GM12874 (cell line): ENCODE measurements around the gene IFI30.

ENCODE experiments used
- TF ChIP-seq, protein P1 (sequence below): IDR thresholded peaks from 2 replicates; pipeline ENCODE4 v1.5.1; 2011; ENCODE audit warnings: low read depth, mild to moderate bottlenecking, control low read depth, low read length, moderate library complexity; ENCODE audit not compliant: insufficient read depth

Gene IFI30

DNA sequence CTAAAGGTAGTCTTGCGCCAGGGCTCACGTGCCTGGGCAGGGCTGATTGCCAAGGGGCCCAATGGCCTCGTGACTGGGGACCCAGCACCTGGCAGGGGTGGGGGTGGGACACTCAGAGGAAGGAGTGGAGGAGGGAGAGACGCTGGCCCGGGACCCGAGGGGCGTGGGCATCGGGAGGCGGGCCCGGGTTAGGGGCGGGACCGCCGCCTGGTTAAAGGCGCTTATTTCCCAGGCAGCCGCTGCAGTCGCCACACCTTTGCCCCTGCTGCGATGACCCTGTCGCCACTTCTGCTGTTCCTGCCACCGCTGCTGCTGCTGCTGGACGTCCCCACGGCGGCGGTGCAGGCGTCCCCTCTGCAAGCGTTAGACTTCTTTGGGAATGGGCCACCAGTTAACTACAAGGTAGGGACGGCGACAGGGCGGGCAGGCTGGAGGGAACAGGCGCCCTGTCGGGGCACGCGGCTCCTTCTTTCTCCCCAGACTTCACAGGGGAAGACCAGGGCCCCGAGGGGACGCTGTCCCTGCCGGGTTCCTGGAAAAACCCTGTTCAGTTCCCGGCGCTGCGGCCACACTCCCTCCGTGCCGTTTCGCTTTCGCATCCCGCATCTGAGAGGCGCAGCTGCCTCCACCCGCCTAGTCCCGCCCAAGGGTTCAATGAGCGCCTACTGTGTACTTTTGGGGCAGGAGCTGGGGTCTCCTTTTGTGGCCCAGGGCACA lies at the start of gene IFI30:
TSS of gene IFI30 (plus strand) at position 242 of the 717 bp plus-strand sequence. CDS start at position 271, 29 bp downstream.
- TF ChIP-seq, protein P1, sequence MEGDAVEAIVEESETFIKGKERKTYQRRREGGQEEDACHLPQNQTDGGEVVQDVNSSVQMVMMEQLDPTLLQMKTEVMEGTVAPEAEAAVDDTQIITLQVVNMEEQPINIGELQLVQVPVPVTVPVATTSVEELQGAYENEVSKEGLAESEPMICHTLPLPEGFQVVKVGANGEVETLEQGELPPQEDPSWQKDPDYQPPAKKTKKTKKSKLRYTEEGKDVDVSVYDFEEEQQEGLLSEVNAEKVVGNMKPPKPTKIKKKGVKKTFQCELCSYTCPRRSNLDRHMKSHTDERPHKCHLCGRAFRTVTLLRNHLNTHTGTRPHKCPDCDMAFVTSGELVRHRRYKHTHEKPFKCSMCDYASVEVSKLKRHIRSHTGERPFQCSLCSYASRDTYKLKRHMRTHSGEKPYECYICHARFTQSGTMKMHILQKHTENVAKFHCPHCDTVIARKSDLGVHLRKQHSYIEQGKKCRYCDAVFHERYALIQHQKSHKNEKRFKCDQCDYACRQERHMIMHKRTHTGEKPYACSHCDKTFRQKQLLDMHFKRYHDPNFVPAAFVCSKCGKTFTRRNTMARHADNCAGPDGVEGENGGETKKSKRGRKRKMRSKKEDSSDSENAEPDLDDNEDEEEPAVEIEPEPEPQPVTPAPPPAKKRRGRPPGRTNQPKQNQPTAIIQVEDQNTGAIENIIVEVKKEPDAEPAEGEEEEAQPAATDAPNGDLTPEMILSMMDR = no peak

DNA sequence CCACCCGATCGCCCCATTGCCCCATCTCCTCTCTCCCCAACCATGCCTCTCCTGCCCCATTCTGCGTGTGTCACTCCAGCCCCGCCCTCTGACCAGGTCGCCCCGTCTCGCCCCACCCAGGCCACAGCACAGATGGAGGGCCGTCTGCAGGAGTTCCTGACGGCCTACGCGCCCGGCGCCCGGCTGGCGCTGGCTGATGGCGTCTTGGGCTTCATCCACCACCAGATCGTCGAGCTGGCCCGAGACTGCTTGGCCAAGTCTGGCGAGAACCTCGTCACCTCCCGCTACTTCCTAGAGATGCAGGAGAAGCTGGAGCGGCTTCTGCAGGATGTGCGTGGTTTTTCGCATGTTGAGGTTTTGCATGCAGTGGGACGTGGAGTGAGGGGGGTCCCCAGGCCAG lies 49.8 kb upstream of the IFI30 start:
- TF ChIP-seq, protein P1 = no peak

DNA sequence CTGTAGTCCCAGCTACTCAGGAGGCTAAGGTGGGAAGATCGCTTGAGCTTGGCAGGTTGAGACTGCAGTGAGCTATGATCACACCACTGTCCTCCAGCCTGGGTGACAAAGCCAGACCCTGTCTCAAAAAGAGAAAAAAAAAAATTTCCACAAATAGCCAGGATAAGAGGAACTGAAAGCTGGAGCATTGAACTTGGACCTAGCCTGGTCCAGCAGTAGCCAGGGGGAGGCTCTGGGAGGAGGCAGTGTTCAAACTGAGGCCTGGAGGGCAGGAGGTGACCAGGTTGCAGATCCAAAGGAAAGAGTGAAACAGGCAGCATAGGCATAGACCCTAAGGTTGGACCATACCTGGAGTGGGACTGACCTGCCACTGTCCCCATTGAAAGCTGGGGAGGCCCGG lies 47.5 kb upstream of the IFI30 start:
- TF ChIP-seq, protein P1 = no peak

DNA sequence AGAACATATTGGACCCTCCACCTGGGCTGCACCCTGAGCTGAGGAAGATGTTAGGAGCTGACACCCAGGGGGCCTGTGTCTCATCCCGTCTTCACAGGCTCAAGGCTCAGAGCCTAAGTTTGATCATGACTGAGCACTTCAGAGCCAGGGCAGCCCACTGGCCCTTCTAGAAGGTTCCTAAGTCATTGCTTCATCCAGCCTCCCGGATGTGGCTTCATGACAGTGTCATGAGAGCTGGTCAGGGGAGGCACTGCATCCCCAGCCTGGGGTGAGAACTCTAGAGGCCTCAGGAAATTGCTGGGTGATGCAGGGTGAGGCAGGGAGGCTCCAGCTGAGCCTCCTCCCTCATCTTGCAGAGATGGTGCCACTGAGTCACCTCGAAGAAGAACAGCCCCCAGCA lies 45.6 kb upstream of the IFI30 start:
- TF ChIP-seq, protein P1 = no peak

DNA sequence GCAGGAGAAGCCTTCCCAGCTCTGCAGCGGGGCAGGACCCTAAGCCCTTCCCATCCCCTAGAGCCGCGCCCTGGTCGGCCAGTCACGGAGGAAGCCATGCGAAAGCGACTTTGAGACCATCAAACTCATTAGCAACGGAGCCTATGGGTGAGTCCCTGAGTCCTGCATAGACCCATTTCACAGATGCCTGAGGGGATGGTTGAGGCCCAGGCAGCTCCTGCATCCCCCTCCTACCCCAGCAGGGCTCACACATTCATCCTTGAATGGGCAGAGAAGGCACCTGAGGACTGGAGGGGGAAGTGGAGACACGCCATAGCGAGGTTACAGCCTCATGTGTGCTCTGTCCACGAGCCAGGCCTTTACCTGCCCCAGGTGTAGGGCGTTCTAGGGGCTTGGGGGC lies 44.8 kb upstream of the IFI30 start:
- TF ChIP-seq, protein P1 = no peak

DNA sequence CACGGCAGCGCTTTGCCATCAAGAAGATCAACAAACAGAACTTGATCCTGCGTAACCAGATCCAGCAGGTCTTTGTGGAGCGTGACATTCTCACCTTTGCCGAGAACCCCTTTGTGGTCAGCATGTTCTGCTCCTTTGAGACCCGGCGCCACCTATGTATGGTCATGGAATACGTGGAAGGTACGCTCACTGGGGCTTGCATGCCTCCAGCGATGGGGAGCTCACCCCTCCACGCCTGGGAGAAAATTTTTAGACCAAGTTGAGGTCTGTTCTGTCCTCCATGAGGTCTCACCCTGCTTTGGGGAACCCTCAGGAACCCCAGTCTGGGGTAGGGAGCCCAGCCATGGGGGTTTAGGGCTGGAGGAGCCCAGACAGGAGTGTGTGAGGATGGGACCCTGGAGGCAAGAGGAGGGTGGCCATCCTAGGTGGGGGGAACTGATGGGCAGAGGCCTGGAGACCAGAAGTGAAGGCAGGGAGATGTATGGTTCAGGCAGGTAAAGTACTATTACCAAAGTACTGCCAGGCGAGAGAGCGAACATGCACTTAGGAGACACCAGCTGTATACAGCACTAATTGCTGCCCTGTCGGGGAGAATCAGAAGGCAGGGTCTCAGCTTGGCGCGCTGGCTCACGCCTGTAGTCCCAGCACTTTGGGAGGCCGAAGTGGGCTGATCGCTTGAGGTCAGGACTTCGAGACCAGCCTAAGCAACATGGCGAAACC lies 42.9 kb upstream of the IFI30 start:
- TF ChIP-seq, protein P1 = no peak

DNA sequence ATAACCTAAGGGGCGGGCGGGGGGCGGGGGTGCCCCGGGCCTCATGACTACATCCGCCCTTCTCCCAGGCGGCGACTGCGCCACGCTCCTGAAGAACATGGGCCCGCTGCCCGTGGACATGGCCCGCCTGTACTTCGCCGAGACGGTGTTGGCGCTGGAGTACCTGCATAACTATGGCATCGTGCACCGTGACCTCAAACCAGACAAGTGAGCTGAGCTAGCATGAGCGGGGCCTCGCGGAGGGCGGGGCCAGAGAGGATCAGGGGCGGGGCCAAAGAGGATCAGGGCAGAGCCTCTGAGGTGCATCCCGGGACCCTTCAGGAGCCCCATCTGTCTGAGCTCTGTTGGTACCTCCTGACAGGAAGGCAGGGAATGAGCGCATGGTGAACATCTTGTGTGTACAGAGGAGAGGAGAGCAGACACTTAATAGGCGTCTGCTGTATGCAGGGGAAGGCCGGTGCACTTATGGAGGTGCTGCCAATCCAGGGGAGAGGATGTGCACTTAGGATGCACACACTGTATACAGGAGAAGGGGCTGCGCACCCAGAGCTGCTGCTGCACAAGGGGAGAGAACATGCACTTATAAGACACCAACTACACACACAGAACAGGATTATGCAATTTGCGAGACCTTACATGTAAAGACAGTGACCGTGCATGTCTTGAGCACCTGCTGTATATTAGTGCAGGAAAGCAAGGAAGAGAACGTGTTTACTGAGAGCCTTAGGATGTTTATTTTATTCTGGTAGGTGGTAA lies 41.6 kb upstream of the IFI30 start:
- TF ChIP-seq, protein P1 = no peak
